Calu3 (cell line): ENCODE data around the gene NT5DC2. TPM values are rescaled to one million over a fixed set of nuclear protein-coding genes. Genes with fewer than 3 reads are reported as not detected.

Source experiments
- Bru-seq: library from RNA; stranded (reverse); fragments of 400-500 nt; gene quantifications from one replicate; lab custom pipeline; 2021; lab: Mats Ljungman, UMichigan
- BruChase-seq, 2 experiments: library from RNA; stranded (reverse); fragments of 400-500 nt; gene quantifications; one replicate each; lab custom pipeline; 2021; lab: Mats Ljungman, UMichigan
- BruUV-seq: library from RNA; stranded (reverse); fragments of 400-500 nt; replicated peaks from 2 replicates; lab custom pipeline; 2021; lab: Mats Ljungman, UMichigan
- CTCF ChIA-PET: fragments of 300-600 bp; sonication (Branson Sonifier 250); formaldehyde crosslinking; loops from one replicate; lab custom pipeline; 2022; ENCODE audit warnings: antibody characterized with exemption; lab: Charles Lee
- DNase-seq: peaks from one replicate; pipeline ENCODE4 v3.0.0; 2022
- H3K27ac Mint-ChIP-seq: one replicate; pipeline ENCODE4 v1.8.0; 2022; ENCODE audit warnings: mixed read lengths; ENCODE audit not compliant: unreplicated experiment
- H3K27me3 Mint-ChIP-seq: one replicate; pipeline ENCODE4 v1.8.0; 2022; ENCODE audit warnings: mixed read lengths; ENCODE audit not compliant: unreplicated experiment
- H3K36me3 Mint-ChIP-seq: one replicate; pipeline ENCODE4 v1.8.0; 2022; ENCODE audit warnings: mild to moderate bottlenecking, moderate library complexity, mixed read lengths; ENCODE audit not compliant: insufficient read depth, unreplicated experiment
- H3K4me1 Mint-ChIP-seq: one replicate; pipeline ENCODE4 v1.8.0; 2022; ENCODE audit warnings: mild to moderate bottlenecking, low read depth, mixed read lengths; ENCODE audit not compliant: unreplicated experiment
- H3K4me3 Mint-ChIP-seq: one replicate; pipeline ENCODE4 v1.8.0; 2022; ENCODE audit warnings: mild to moderate bottlenecking, low read depth, moderate library complexity, mixed read lengths; ENCODE audit not compliant: unreplicated experiment
- H3K9me3 Mint-ChIP-seq: one replicate; pipeline ENCODE4 v1.8.0; 2022; ENCODE audit warnings: low read depth, mixed read lengths; ENCODE audit not compliant: unreplicated experiment
- CTCF ChIP-seq: fragments of 200-600 bp; IDR thresholded peaks from one replicate; pipeline ENCODE4 v1.8.0; 2022; ENCODE audit warnings: antibody characterized with exemption; ENCODE audit not compliant: unreplicated experiment
- intact Hi-C: fragments of 100-400 bp; cut with micrococcal nuclease; formaldehyde crosslinking; loops from one replicate; pipeline ENCODE4 v1.10.0; 2022; ENCODE audit not compliant: unreplicated experiment
- long read RNA-seq: library from polyadenylated mRNA; stranded (forward); transcript quantifications from one replicate; pipeline ENCODE4 v2.0.0, GENCODE V29; 2022
- total RNA-seq: library from RNA; stranded (reverse); gene quantifications from 2 replicates; pipeline ENCODE4 v1.2.3, GENCODE V29; 2022

NT5DC2 gene
- 100 and 146 TPM in 2 replicates for total RNA-seq
- percentile 54 among the genes with signal in this experiment for Bru-seq, nascent RNA
- percentile 81 among the genes with signal in this experiment for BruChase-seq, experiment 1, labeled RNA remaining after a 6-hour chase
- BruChase-seq, experiment 2, labeled RNA remaining after a 2-hour chase: percentile 76 among the genes with signal in this experiment
- long read RNA-seq, transcript NT5DC2-202 (14 exons, 1,795 nt): major isoform, 61 of 142 reads
- long read RNA-seq, partial matches to known transcripts: 55 of 142 reads
- long read RNA-seq, other reads (novel, unspliced or antisense): 23 of 142 reads

- Mint-ChIP-seq H3K9me3 (no peaks in the 10 kb centered on the region), H3K4me3 (peak within 1 kb of the TSS; percentile 82), H3K27me3 (no peaks in the 10 kb centered on the region), H3K27ac (peak within 1 kb of the TSS; percentile 74), H3K4me1 (peaks cover 16% of the 10 kb centered on the region), H3K36me3 (peaks cover 56% of the 10 kb centered on the region)
- no peak for TF ChIP-seq CTCF
- BruUV-seq: no TSS peak
- CTCF ChIA-PET: no interaction called here
- peak; percentile 84 for DNase-seq
- intact Hi-C loops: loop anchor here (10.0 kb wide), 1 partner anchor 151 kb away; the partner anchor contains the start of genes GNL3 and PBRM1
Measured at GRCh38 chr3:52533623-52534280, at the start of gene NT5DC2. NT5DC2 (minus strand) TSS chr3:52533857; CDS start chr3:52533737, 120 bp downstream.

GRCh38 chr3:52574056-52574965, 40.7 kb upstream of the NT5DC2 start:
- no TSS peak for BruUV-seq

GRCh38 chr3:52572221-52572620, 38.6 kb upstream of the NT5DC2 start:
- Mint-ChIP-seq H3K27me3 (no peaks in the 10 kb centered on the region), H3K4me3 (no peak overlapping the region), H3K9me3 (no peaks in the 10 kb centered on the region), H3K36me3 (peaks cover 19% of the 10 kb centered on the region), H3K4me1 (peaks cover 9% of the 10 kb centered on the region), H3K27ac (no peak overlapping the region)
- DNase-seq: no peak
- no peak for TF ChIP-seq CTCF
- intact Hi-C loops: no loop called here
- CTCF ChIA-PET: interaction anchor here (0.7 to 0.9 kb wide), 2 partner anchors 40 to 210 kb away, joined by 4 to 6 read pairs; no protein-coding TSS in a partner anchor
- BruUV-seq: no TSS peak

More at GRCh38 chr3:52574056-52574965, 40.7 kb upstream of the NT5DC2 start:
- CTCF ChIA-PET: no interaction called here
- DNase-seq: no peak
- H3K4me3 Mint-ChIP-seq: no peak overlapping the region
- H3K9me3 Mint-ChIP-seq: no peaks in the 10 kb centered on the region
- intact Hi-C loops: no loop called here
- H3K27me3 Mint-ChIP-seq: no peaks in the 10 kb centered on the region
- no peaks in the 10 kb centered on the region for H3K4me1 Mint-ChIP-seq
- peaks cover 25% of the 10 kb centered on the region for H3K36me3 Mint-ChIP-seq
- H3K27ac Mint-ChIP-seq: no peak overlapping the region
- TF ChIP-seq CTCF: no peak

GRCh38 chr3:52570076-52570475, 36.4 kb upstream of the NT5DC2 start:
- BruUV-seq: no TSS peak

More at GRCh38 chr3:52570076-52570475, 36.4 kb upstream of the NT5DC2 start:
- DNase-seq: no peak
- CTCF ChIA-PET: interaction anchor here (0.7 kb wide), 1 partner anchor 1218 kb away, joined by 3 read pairs; no protein-coding TSS in a partner anchor
- intact Hi-C loops: no loop called here
- peaks cover 9% of the 10 kb centered on the region for H3K4me1 Mint-ChIP-seq
- no peak overlapping the region for H3K4me3 Mint-ChIP-seq
- no peak for TF ChIP-seq CTCF
- H3K27me3 Mint-ChIP-seq: no peaks in the 10 kb centered on the region
- no peaks in the 10 kb centered on the region for H3K9me3 Mint-ChIP-seq
- H3K36me3 Mint-ChIP-seq: peaks cover 13% of the 10 kb centered on the region
- no peak overlapping the region for H3K27ac Mint-ChIP-seq
